Measurements from ENCODE around the gene CDH12. TPM values are rescaled to one million over a fixed set of nuclear protein-coding genes. Genes with fewer than 3 reads are reported as not detected.

CDH12 gene
- total and polyA plus RNA-seq, 2 experiments from 2014 or later, result not detected

DNA sequence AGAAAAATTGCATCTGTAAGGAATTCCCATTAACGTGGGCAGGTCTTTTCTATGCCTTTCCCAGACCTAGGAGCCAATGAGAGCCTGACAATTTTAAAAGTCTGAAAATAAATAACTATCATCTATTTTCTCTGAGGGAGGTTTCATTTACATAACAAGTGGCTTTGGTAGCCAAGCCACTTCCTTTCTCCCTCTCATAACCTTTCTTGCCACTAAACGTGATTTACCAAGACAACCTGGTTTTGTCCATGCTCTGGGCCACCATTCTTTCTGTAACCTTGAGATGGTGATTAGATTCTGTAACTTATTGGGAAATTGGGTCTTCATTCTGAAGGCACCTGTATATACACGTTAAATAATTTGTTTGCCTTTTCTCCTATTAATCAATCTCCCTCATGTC lies 1046.9 kb downstream of the CDH12 start:
- WGBS, 2 experiments (ENCODE audit: low coverage in 1 of 2, low lambda C conversion rate in 2 of 2, missing lambda C conversion rate in 2 of 2), result 78 to 85% methylated on average over 3 of the region's 3 CpGs

DNA sequence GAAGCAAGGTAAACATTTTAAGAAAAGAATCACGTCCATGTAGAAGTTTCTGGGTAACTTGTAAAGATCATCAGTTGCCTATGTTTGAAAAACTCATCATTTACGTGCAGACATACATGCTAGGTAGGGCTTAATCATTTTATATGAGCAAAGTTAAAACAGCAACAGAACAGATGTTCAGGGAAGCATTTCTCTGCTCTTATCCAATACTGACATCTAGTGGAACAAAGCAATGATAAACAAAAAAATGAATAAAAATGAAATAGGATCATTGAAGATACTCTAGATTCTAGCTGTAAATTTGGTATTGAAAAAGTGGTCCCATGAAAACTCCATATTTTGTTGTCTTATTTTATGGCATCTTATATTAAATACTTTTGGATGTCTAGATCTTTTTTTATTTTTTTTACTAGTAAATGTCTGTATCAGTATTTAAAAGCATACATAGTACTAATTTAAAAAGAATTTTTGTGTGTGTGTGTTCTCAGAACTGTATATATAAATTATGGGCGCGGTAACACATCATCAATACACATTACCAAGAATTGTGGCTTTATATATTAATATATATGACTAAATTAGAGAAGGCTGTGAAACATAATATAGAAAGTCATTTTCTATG lies 1050.2 kb downstream of the CDH12 start:
- Histone ChIP-seq H3K36me3 (ENCODE audit: low read depth) (no peaks in the 10 kb centered on the region), H3K27me3 (replicated peaks; ENCODE audit: insufficient read depth) (no peaks in the 10 kb centered on the region), H3K4me2 (ENCODE audit: unreplicated experiment) (no peak overlapping the region), H3K4me1 (ENCODE audit: insufficient read depth) (peaks cover 11% of the 10 kb centered on the region), H3K27ac (no peak overlapping the region), H3K4me3 (no peak overlapping the region), H3K79me2 (ENCODE audit: insufficient read depth) (no peaks in the 10 kb centered on the region), H3K9me2 (ENCODE audit: insufficient read depth) (no peaks in the 10 kb centered on the region), H4K20me1 (ENCODE audit: insufficient read depth) (no peaks in the 10 kb centered on the region), H3K9ac (no peak overlapping the region), H3F3A (ENCODE audit: insufficient read depth) (peaks cover 15% of the 10 kb centered on the region; the same call in 1 of the 2 replicates), H2AFZ (no peak overlapping the region), H3K9me3 (ENCODE audit: low read depth) (no peaks in the 10 kb centered on the region)
- 15 to 17% methylated on average over 4 of the region's 4 CpGs for WGBS, 2 experiments (ENCODE audit: low coverage in 1 of 2, low lambda C conversion rate in 2 of 2, missing lambda C conversion rate in 2 of 2)
- in situ Hi-C loops (cut with MboI), result no loop called here
- no peak for TF ChIP-seq EZH2phosphoT487 (IDR thresholded peaks at IDR 0.05; ENCODE audit: insufficient read depth, low read depth)
- TF ChIP-seq EZH2 (IDR thresholded peaks at IDR 0.05; ENCODE audit: insufficient read depth, poor library complexity, severe bottlenecking), result no peak
- DNase-seq, result peak; percentile 64

More for the DNA sequence above, 1046.9 kb downstream of the CDH12 start:
- Histone ChIP-seq H3K27me3 (replicated peaks; ENCODE audit: insufficient read depth) (no peaks in the 10 kb centered on the region), H3K9me3 (ENCODE audit: low read depth) (no peaks in the 10 kb centered on the region), H3K36me3 (ENCODE audit: low read depth) (no peaks in the 10 kb centered on the region), H3F3A (ENCODE audit: insufficient read depth) (peaks cover 21% of the 10 kb centered on the region; the same call in 1 of the 2 replicates), H2AFZ (no peak overlapping the region), H3K79me2 (ENCODE audit: insufficient read depth) (no peaks in the 10 kb centered on the region), H3K4me2 (ENCODE audit: unreplicated experiment) (no peak overlapping the region), H3K4me3 (no peak overlapping the region), H3K27ac (0 out of 2 replicates have a peak overlapping the region, but pooled peaks have one; percentile 30), H3K9me2 (ENCODE audit: insufficient read depth) (no peaks in the 10 kb centered on the region), H4K20me1 (ENCODE audit: insufficient read depth) (no peaks in the 10 kb centered on the region), H3K4me1 (ENCODE audit: insufficient read depth) (peaks cover 16% of the 10 kb centered on the region), H3K9ac (no peak overlapping the region)
- no peak for DNase-seq
- in situ Hi-C loops (cut with MboI), result no loop called here
- TF ChIP-seq EZH2 (IDR thresholded peaks at IDR 0.05; ENCODE audit: insufficient read depth, poor library complexity, severe bottlenecking), result no peak
- TF ChIP-seq EZH2phosphoT487 (IDR thresholded peaks at IDR 0.05; ENCODE audit: insufficient read depth, low read depth), result no peak

DNA sequence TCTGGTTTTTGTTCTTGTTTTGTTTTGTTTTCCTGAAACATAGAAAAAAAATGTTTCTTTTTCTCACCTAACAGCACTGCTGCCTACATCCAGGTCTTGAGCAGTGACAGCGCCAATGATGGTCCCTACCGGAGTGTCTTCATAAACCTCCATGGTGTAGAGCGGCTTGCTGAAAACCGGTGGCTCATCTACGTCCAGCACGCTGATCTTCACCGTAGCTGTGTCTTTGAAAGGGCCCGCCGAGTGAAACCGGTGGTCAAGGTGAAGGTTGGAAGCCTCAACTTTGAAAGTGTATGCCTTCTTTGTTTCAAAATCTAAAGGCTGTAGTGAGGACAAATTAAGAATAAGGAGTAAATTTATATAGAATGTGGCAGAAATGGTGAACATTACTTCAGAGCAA lies 1051.0 kb downstream of the CDH12 start:
- H3F3A ChIP-seq (ENCODE audit: insufficient read depth), result 0 out of 2 replicates have a peak, but pooled peaks cover 7% of the 10 kb centered on the region
- WGBS, 2 experiments (ENCODE audit: low coverage in 1 of 2, low lambda C conversion rate in 2 of 2, missing lambda C conversion rate in 2 of 2), result 91 to 96% methylated on average over 10 of the region's 10 CpGs
- no peak overlapping the region for H2AFZ ChIP-seq
- in situ Hi-C loops (cut with MboI), result no loop called here
- no peak for TF ChIP-seq EZH2 (IDR thresholded peaks at IDR 0.05; ENCODE audit: insufficient read depth, poor library complexity, severe bottlenecking)
- TF ChIP-seq EZH2phosphoT487 (IDR thresholded peaks at IDR 0.05; ENCODE audit: insufficient read depth, low read depth), result no peak
- no peak overlapping the region for H3K9ac ChIP-seq
- H3K36me3 ChIP-seq (ENCODE audit: low read depth), result no peaks in the 10 kb centered on the region
- H3K79me2 ChIP-seq (ENCODE audit: insufficient read depth), result no peaks in the 10 kb centered on the region
- DNase-seq, result no peak
- no peaks in the 10 kb centered on the region for H3K9me3 ChIP-seq (ENCODE audit: low read depth)
- H3K4me2 ChIP-seq (ENCODE audit: unreplicated experiment), result no peak overlapping the region
- H3K4me3 ChIP-seq, result no peak overlapping the region
- no peak overlapping the region for H3K27ac ChIP-seq
- no peaks in the 10 kb centered on the region for H4K20me1 ChIP-seq (ENCODE audit: insufficient read depth)
- H3K4me1 ChIP-seq (ENCODE audit: insufficient read depth), result peaks cover 7% of the 10 kb centered on the region
- no peaks in the 10 kb centered on the region for H3K27me3 ChIP-seq (replicated peaks; ENCODE audit: insufficient read depth)
- no peaks in the 10 kb centered on the region for H3K9me2 ChIP-seq (ENCODE audit: insufficient read depth)

DNA sequence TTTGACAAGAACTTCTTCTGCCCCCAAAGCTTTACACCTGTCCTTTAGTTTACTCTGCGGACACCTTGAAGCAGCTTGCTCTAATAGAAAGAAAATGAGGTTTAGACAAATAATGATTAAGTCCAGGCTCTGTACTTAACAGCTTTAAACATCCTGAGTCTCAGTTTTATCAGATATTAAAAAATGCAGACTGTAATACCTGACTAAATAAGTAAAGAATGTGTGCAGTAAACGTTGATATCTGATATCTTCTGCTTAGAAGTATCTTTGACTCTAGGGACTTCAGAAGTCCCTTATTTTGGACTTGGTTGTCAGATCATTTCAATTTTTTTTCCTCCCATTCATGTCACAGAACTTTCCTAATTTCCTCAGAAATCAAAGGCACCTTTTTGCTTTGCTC lies 1060.4 kb downstream of the CDH12 start:
- peaks cover 15% of the 10 kb centered on the region; the same call in 1 of the 2 replicates for H3K4me1 ChIP-seq (ENCODE audit: insufficient read depth)
- H2AFZ ChIP-seq, result no peak overlapping the region
- no peaks in the 10 kb centered on the region for H3K9me3 ChIP-seq (ENCODE audit: low read depth)
- H3K27me3 ChIP-seq (replicated peaks; ENCODE audit: insufficient read depth), result no peaks in the 10 kb centered on the region
- peak overlapping the region; percentile 13 for H3K4me2 ChIP-seq (ENCODE audit: unreplicated experiment)
- WGBS, 2 experiments (ENCODE audit: low coverage in 1 of 2, low lambda C conversion rate in 2 of 2, missing lambda C conversion rate in 2 of 2), result 45 to 47% methylated on average over 2 of the region's 2 CpGs
- H3K36me3 ChIP-seq (ENCODE audit: low read depth), result no peaks in the 10 kb centered on the region
- peaks cover 13% of the 10 kb centered on the region; the same call in 1 of the 2 replicates for H3F3A ChIP-seq (ENCODE audit: insufficient read depth)
- H3K79me2 ChIP-seq (ENCODE audit: insufficient read depth), result no peaks in the 10 kb centered on the region
- no peaks in the 10 kb centered on the region for H4K20me1 ChIP-seq (ENCODE audit: insufficient read depth)
- in situ Hi-C loops (cut with MboI), result no loop called here
- H3K27ac ChIP-seq, result no peak overlapping the region
- no peaks in the 10 kb centered on the region for H3K9me2 ChIP-seq (ENCODE audit: insufficient read depth)
- TF ChIP-seq EZH2phosphoT487 (IDR thresholded peaks at IDR 0.05; ENCODE audit: insufficient read depth, low read depth), result no peak
- TF ChIP-seq EZH2 (IDR thresholded peaks at IDR 0.05; ENCODE audit: insufficient read depth, poor library complexity, severe bottlenecking), result no peak
- no peak overlapping the region for H3K4me3 ChIP-seq
- DNase-seq, result no peak
- no peak overlapping the region for H3K9ac ChIP-seq
